ENCODE results near the gene SUMO1. TPM values are rescaled to one million over a fixed set of nuclear protein-coding genes. Genes with fewer than 3 reads are reported as not detected.

The SUMO1 gene
- total RNA-seq, 1 experiment from 2014 or later: 115 TPM

DNA sequence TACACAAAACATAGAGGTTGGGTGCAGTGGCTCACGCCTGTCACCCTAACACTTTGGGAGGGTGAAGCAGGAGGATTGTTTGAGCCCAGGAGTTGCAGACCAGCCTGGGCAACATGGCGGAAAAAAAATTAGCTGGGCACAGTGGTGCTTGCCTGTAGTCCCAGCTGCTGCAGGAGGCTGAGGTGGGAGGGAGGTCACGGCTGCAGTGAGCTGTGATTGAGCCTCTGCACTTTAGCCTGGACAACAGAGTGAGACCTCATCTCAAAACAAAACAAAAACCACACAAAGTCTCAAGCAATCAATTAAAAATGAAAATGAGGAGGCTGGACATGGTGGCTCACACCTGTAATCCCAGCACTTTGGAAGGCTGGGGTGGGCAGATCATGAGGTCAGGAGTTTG, 32.1 kb upstream of the SUMO1 start:
- POLR2A ChIA-PET (ENCODE audit: unreplicated experiment): no interaction called here
- Histone ChIP-seq H3K9me3 (ENCODE audit: low read length) (no peaks in the 10 kb centered on the region), H2AFZ (ENCODE audit: low read length) (no peak overlapping the region), H3K4me3 (ENCODE audit: low read length) (peak overlapping the region; percentile 33; the same call in 1 of the 2 replicates), H3K9me2 (replicated peaks; ENCODE audit: low read length) (no peaks in the 10 kb centered on the region), H3K9ac (ENCODE audit: low read length) (no peak overlapping the region), H3K4me1 (ENCODE audit: insufficient read depth, low read length) (peaks cover 29% of the 10 kb centered on the region), H3F3A (ENCODE audit: low read length, unreplicated experiment) (peaks cover 11% of the 10 kb centered on the region), H3K36me3 (ENCODE audit: low read depth, low read length) (peaks cover 26% of the 10 kb centered on the region), H3K4me2 (ENCODE audit: low read length) (peak overlapping the region; percentile 48; the same call in 1 of the 2 replicates), H3K79me2 (ENCODE audit: low read length) (peaks cover 100% of the 10 kb centered on the region), H4K20me1 (ENCODE audit: low read length) (peaks cover 91% of the 10 kb centered on the region), H3K27me3 (ENCODE audit: low read length) (no peaks in the 10 kb centered on the region), H3K27ac (ENCODE audit: low read length) (no peak overlapping the region)
- no TSS peak for BruUV-seq (replicated peaks)
- no peak for DNase-seq
- TF ChIP-seq EZH2phosphoT487 (IDR thresholded peaks at IDR 0.05; ENCODE audit: borderline replicate concordance, low read length) (no peak), CTCF (conservative IDR thresholded peaks at IDR 0.05; ENCODE audit: low read depth, low read length) (no peak), EZH2 (IDR thresholded peaks at IDR 0.05; ENCODE audit: low read length, unreplicated experiment) (no peak)
- ATAC-seq: no peak
- CTCF ChIA-PET: no interaction called here
- intact Hi-C loops (cut with micrococcal nuclease): no loop called here

- intact Hi-C loops (cut with micrococcal nuclease): loop anchor here (5.0 kb wide), 1 partner anchor 108 kb away; the partner anchor contains the start of gene BMPR2
- H3K4me2 ChIP-seq (ENCODE audit: low read length): peak overlapping the region; percentile 48
- peaks cover 82% of the 10 kb centered on the region for H4K20me1 ChIP-seq (ENCODE audit: low read length)
- ATAC-seq: no peak
- H3K36me3 ChIP-seq (ENCODE audit: low read depth, low read length): peaks cover 17% of the 10 kb centered on the region
- no peak for DNase-seq
- peak overlapping the region; percentile 33 for H3K4me3 ChIP-seq (ENCODE audit: low read length)
- H3K79me2 ChIP-seq (ENCODE audit: low read length): peaks cover 92% of the 10 kb centered on the region
- no peak overlapping the region for H3K9ac ChIP-seq (ENCODE audit: low read length)
- no TSS peak for BruUV-seq (replicated peaks)
- no peaks in the 10 kb centered on the region for H3K9me2 ChIP-seq (replicated peaks; ENCODE audit: low read length)
- H3K27me3 ChIP-seq (ENCODE audit: low read length): no peaks in the 10 kb centered on the region
- TF ChIP-seq EZH2 (IDR thresholded peaks at IDR 0.05; ENCODE audit: low read length, unreplicated experiment): no peak
- TF ChIP-seq EZH2phosphoT487 (IDR thresholded peaks at IDR 0.05; ENCODE audit: borderline replicate concordance, low read length): no peak
- no peak for TF ChIP-seq CTCF (conservative IDR thresholded peaks at IDR 0.05; ENCODE audit: low read depth, low read length)
- H2AFZ ChIP-seq (ENCODE audit: low read length): no peak overlapping the region
- H3K9me3 ChIP-seq (ENCODE audit: low read length): no peaks in the 10 kb centered on the region
- peaks cover 4% of the 10 kb centered on the region for H3F3A ChIP-seq (ENCODE audit: low read length, unreplicated experiment)
- no peak overlapping the region for H3K27ac ChIP-seq (ENCODE audit: low read length)
- POLR2A ChIA-PET (ENCODE audit: unreplicated experiment): no interaction called here
- peaks cover 20% of the 10 kb centered on the region; the same call in 1 of the 2 replicates for H3K4me1 ChIP-seq (ENCODE audit: insufficient read depth, low read length)
- CTCF ChIA-PET: no interaction called here
Observed at GRCh38 chr2:202269585-202269984, 31.2 kb upstream of the SUMO1 start.

DNA sequence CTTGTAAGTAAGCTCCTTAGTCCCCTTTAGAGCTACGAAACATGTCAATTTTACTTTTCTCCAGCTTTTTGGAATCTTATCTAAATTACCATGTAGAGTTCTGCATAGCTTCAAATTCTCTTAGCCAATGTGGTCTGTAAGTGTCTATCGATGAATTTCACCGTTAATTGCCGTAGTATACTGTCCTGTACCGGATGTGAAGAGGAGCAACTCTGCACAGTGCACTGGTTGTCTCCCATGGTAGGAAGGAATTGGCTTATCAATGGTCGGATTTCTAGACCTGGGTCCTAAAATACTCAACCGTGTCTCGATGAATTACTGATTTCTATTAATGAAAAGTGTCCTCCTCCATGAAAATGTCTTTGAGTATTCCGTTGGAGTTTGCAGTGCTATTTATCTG, 29.1 kb upstream of the SUMO1 start:
- CTCF ChIA-PET: no interaction called here
- no TSS peak for BruUV-seq (replicated peaks)
- Histone ChIP-seq H3F3A (ENCODE audit: low read length, unreplicated experiment) (no peaks in the 10 kb centered on the region), H3K4me3 (ENCODE audit: low read length) (peak overlapping the region; percentile 98), H3K9me3 (ENCODE audit: low read length) (no peaks in the 10 kb centered on the region), H2AFZ (ENCODE audit: low read length) (no peak overlapping the region), H3K9ac (ENCODE audit: low read length) (peak overlapping the region; percentile 99), H3K27me3 (ENCODE audit: low read length) (no peaks in the 10 kb centered on the region), H3K79me2 (ENCODE audit: low read length) (peaks cover 72% of the 10 kb centered on the region), H3K4me1 (ENCODE audit: insufficient read depth, low read length) (peaks cover 16% of the 10 kb centered on the region; the same call in 1 of the 2 replicates), H3K27ac (ENCODE audit: low read length) (no peak overlapping the region), H3K36me3 (ENCODE audit: low read depth, low read length) (peaks cover 16% of the 10 kb centered on the region), H3K9me2 (replicated peaks; ENCODE audit: low read length) (no peaks in the 10 kb centered on the region), H3K4me2 (ENCODE audit: low read length) (peak overlapping the region; percentile 90), H4K20me1 (ENCODE audit: low read length) (peaks cover 64% of the 10 kb centered on the region)
- ATAC-seq: no peak
- no peak for DNase-seq
- POLR2A ChIA-PET (ENCODE audit: unreplicated experiment): interaction anchor here (0.6 kb wide), 2 partner anchors 9 to 28 kb away, joined by 3 to 6 read pairs; no protein-coding TSS in a partner anchor
- TF ChIP-seq EZH2 (IDR thresholded peaks at IDR 0.05; ENCODE audit: low read length, unreplicated experiment) (no peak), EZH2phosphoT487 (IDR thresholded peaks at IDR 0.05; ENCODE audit: borderline replicate concordance, low read length) (no peak)
- intact Hi-C loops (cut with micrococcal nuclease): loop anchor here (5.0 kb wide), 1 partner anchor 110 kb away; the partner anchor contains the start of gene BMPR2

Data from PC-3 (cell line).